Fibroblast of lung (primary cell): Measurements from ENCODE around the gene CHST4. TPM values are rescaled to one million over a fixed set of nuclear protein-coding genes. Genes with fewer than 3 reads are reported as not detected.

Source experiments
- DNase-seq, 2 donors: peaks; one replicate each; pipeline versions ENCODE4 v3.0.0 to v3.0.0-alpha.2; 2010; ENCODE audit warnings: low read depth in 2 of 2
- H2AFZ ChIP-seq: 2 replicates; pipeline ENCODE4 v1.5.1; 2012; ENCODE audit warnings: low read length, control low read depth, inconsistent platforms
- H3K27ac ChIP-seq: 2 replicates; pipeline ENCODE4 v1.5.1; 2011; ENCODE audit warnings: low read length, control low read depth; ENCODE audit not compliant: insufficient read depth
- H3K27me3 ChIP-seq: 2 replicates; pipeline ENCODE4 v1.5.1; 2011; ENCODE audit warnings: mild to moderate bottlenecking, low read length; ENCODE audit not compliant: control insufficient read depth, insufficient read depth
- H3K36me3 ChIP-seq: 2 replicates; pipeline ENCODE4 v1.5.1; 2011; ENCODE audit warnings: low read length; ENCODE audit not compliant: control insufficient read depth, insufficient read depth
- H3K4me1 ChIP-seq: 2 replicates; pipeline ENCODE4 v1.5.1; 2011; ENCODE audit warnings: low read length; ENCODE audit not compliant: control insufficient read depth, insufficient read depth; ENCODE audit errors: extremely low read depth
- H3K4me2 ChIP-seq: 2 replicates; pipeline ENCODE4 v1.5.1; 2011; ENCODE audit warnings: low read length, control low read depth; ENCODE audit not compliant: insufficient read depth; ENCODE audit errors: extremely low read depth
- H3K4me3 ChIP-seq, 4 experiments: fragments of 200-600 bp in 1 of 4; sonication (generic) in 1 of 4; replicated peaks in 1 of 4; 2 replicates each; pipeline ENCODE4 v1.5.1; 2011 to 2016; ENCODE audit warnings: low read length in 4 of 4, low read depth in 3 of 4, mild to moderate bottlenecking in 3 of 4, control low read depth in 2 of 4, inconsistent platforms in 1 of 4, mixed read lengths in 1 of 4; ENCODE audit not compliant: insufficient read depth in 1 of 4; ENCODE audit errors: control extremely low read depth in 1 of 4
- H3K79me2 ChIP-seq: 2 replicates; pipeline ENCODE4 v1.5.1; 2012; ENCODE audit warnings: mild to moderate bottlenecking, low read length, inconsistent platforms; ENCODE audit not compliant: control insufficient read depth, insufficient read depth
- H3K9ac ChIP-seq: 2 replicates; pipeline ENCODE4 v1.5.1; 2011; ENCODE audit warnings: mild to moderate bottlenecking, low read length, control low read depth; ENCODE audit not compliant: insufficient read depth
- H3K9me3 ChIP-seq: 2 replicates; pipeline ENCODE4 v1.5.1; 2012; ENCODE audit warnings: low read depth, low read length; ENCODE audit not compliant: control insufficient read depth, insufficient read depth
- H4K20me1 ChIP-seq: 2 replicates; pipeline ENCODE4 v1.5.1; 2011; ENCODE audit warnings: low read length; ENCODE audit not compliant: control insufficient read depth, insufficient read depth; ENCODE audit errors: extremely low read depth
- EZH2 ChIP-seq: IDR thresholded peaks from 2 replicates; pipeline ENCODE4 v1.5.1; 2012; ENCODE audit warnings: low read length, control low read depth, mild to moderate bottlenecking; ENCODE audit errors: missing control alignments
- polyA plus RNA-seq, 2 donors: library from polyadenylated mRNA; depleted of rRNA in 1 of 2; stranded (reverse) in 1 of 2; unstranded in 1 of 2; fragments of >200 nt; gene quantifications; 2 replicates each; pipeline ENCODE4 v1.2.1, GENCODE V29; 2011 to 2012; ENCODE audit warnings: missing spikeins in 1 of 2
- total RNA-seq: library from RNA; depleted of rRNA; stranded (reverse); fragments of >200 nt; gene quantifications from 2 replicates; pipeline ENCODE4 v1.2.1, GENCODE V29; 2014
- TF ChIP-seq, protein P1 (sequence below), 2 donors: IDR thresholded peaks in 1 of 2; conservative IDR thresholded peaks in 1 of 2; 1 replicate in 1 of 2; 2 replicates in 1 of 2; pipeline ENCODE4 v1.5.1; 2011 to 2012; ENCODE audit warnings: low read length in 2 of 2, control low read depth in 1 of 2, inconsistent platforms in 1 of 2, low read depth in 1 of 2, mild to moderate bottlenecking in 1 of 2

Gene CHST4
- total and polyA plus RNA-seq, 2 donors (not counting 1 experiment from before 2014, with no cell fraction given): not detected

DNA sequence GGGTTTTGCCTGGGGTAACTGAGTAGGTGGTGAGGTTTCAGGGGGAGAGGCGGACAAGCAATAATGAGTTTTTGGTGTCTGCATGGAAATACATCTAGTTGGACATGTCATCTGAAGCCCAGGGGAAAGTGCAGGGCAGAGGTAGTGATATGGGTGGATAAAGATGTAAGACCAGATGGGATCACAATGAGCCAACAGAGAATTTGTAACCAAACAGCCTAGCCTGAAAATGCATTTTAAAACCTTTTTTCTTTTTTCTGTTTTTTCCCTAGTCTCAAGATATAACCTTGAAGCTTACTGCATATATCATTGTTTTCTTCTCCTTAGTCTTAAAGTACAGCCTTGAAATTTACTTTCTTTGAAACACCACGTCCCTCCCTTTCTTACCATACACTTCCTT, 33.4 kb upstream of the CHST4 start:
- Histone ChIP-seq H2AFZ (no peak overlapping the region), H3K27me3 (no peaks in the 10 kb centered on the region), H3K36me3 (no peaks in the 10 kb centered on the region), H3K4me1 (no peaks in the 10 kb centered on the region), H4K20me1 (no peaks in the 10 kb centered on the region), H3K27ac (no peak overlapping the region), H3K79me2 (no peaks in the 10 kb centered on the region), H3K4me3 (no peak overlapping the region), H3K9me3 (no peaks in the 10 kb centered on the region), H3K9ac (no peak overlapping the region), H3K4me2 (no peak overlapping the region)
- no peak for DNase-seq
- TF ChIP-seq, protein P1, sequence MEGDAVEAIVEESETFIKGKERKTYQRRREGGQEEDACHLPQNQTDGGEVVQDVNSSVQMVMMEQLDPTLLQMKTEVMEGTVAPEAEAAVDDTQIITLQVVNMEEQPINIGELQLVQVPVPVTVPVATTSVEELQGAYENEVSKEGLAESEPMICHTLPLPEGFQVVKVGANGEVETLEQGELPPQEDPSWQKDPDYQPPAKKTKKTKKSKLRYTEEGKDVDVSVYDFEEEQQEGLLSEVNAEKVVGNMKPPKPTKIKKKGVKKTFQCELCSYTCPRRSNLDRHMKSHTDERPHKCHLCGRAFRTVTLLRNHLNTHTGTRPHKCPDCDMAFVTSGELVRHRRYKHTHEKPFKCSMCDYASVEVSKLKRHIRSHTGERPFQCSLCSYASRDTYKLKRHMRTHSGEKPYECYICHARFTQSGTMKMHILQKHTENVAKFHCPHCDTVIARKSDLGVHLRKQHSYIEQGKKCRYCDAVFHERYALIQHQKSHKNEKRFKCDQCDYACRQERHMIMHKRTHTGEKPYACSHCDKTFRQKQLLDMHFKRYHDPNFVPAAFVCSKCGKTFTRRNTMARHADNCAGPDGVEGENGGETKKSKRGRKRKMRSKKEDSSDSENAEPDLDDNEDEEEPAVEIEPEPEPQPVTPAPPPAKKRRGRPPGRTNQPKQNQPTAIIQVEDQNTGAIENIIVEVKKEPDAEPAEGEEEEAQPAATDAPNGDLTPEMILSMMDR (conservative IDR thresholded peaks at IDR 0.05 in 1 of 2, IDR thresholded peaks at IDR 0.05 in 1 of 2; ENCODE audit: low read depth in 1 of 2, low read length in 2 of 2): no peak
- TF ChIP-seq EZH2: no peak

DNA sequence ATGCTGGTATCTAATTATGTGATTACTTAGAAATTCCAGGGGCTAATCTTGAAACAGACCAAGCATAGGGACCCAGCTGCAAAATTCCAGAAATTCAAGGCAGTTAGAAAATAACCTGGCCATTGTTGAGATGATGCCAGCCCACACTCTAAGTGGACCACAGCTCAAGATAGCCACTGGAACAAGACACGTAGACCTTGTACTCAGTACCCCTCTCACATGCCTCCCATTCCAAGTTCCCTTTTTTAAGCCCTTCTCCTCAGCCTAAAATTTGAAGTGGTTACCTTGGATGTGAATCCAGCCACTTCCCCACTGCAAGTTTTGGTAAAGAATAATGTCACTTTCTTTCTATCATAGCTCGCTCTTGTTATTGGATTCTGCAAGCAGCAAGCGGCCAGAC, 33.0 kb upstream of the CHST4 start:
- Histone ChIP-seq H3K9ac (no peak overlapping the region), H3K36me3 (no peaks in the 10 kb centered on the region), H3K27ac (no peak overlapping the region), H3K4me2 (no peak overlapping the region), H4K20me1 (no peaks in the 10 kb centered on the region), H3K4me3 (no peak overlapping the region), H3K27me3 (no peaks in the 10 kb centered on the region), H3K9me3 (no peaks in the 10 kb centered on the region), H3K79me2 (no peaks in the 10 kb centered on the region), H2AFZ (no peak overlapping the region), H3K4me1 (no peaks in the 10 kb centered on the region)
- DNase-seq: no peak
- TF ChIP-seq EZH2: no peak
- TF ChIP-seq, protein P1 (conservative IDR thresholded peaks at IDR 0.05 in 1 of 2, IDR thresholded peaks at IDR 0.05 in 1 of 2; ENCODE audit: low read depth in 1 of 2, low read length in 2 of 2): no peak

DNA sequence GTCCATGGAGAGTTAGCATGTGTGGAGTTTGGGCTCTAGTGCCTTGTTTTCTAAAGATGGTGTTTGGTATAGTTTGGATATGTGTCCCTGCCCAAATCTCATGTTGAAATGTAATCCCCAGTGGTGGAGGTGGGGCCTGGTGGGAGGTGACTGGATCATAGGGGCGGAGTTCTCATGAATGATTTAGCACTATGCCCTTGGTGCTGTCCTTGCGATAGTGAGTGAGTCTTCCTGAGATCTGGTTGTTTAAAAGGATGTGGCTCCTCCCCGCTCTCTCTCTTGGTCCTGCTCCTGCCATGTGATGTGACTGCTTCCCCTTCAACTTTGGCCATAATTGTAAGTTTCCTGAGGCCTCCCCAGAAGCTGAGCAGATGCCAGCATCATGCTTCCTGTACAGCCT, 28.2 kb upstream of the CHST4 start:
- DNase-seq: no peak
- no peaks in the 10 kb centered on the region for H3K79me2 ChIP-seq
- TF ChIP-seq, protein P1 (conservative IDR thresholded peaks at IDR 0.05 in 1 of 2, IDR thresholded peaks at IDR 0.05 in 1 of 2; ENCODE audit: low read depth in 1 of 2, low read length in 2 of 2): no peak
- no peak for TF ChIP-seq EZH2

More for the DNA sequence above, 28.2 kb upstream of the CHST4 start:
- H2AFZ ChIP-seq: no peak overlapping the region
- H3K9ac ChIP-seq: no peak overlapping the region
- H3K27ac ChIP-seq: no peak overlapping the region
- no peaks in the 10 kb centered on the region for H4K20me1 ChIP-seq
- H3K9me3 ChIP-seq: no peaks in the 10 kb centered on the region
- no peak overlapping the region for H3K4me3 ChIP-seq
- no peak overlapping the region for H3K4me2 ChIP-seq
- no peaks in the 10 kb centered on the region for H3K4me1 ChIP-seq
- no peaks in the 10 kb centered on the region for H3K36me3 ChIP-seq
- H3K27me3 ChIP-seq: no peaks in the 10 kb centered on the region
